D721Med (cell line): ENCODE results near the gene MSLN.
"Not testable (repeated sequence)": the region's sequence is repeated elsewhere in the genome, so short reads cannot be mapped to it uniquely, and the experiment has no call there.

ENCODE experiments used
- DNase-seq: peaks from one replicate; pipeline ENCODE4 v3.0.0; 2011; ENCODE audit warnings: low spot score; ENCODE audit not compliant: insufficient read length
- FAIRE-seq: peaks from 2 replicates; lab custom pipeline; 2011; peaks lifted over from hg19 to GRCh38; lab: Jason Lieb, UNC
- TF ChIP-seq, protein P1 (sequence below): IDR thresholded peaks from 2 replicates; pipeline ENCODE4 v1.5.1; 2012; ENCODE audit warnings: mild to moderate bottlenecking, control low read depth; ENCODE audit not compliant: insufficient read depth; ENCODE audit errors: missing control alignments

MSLN gene

DNA sequence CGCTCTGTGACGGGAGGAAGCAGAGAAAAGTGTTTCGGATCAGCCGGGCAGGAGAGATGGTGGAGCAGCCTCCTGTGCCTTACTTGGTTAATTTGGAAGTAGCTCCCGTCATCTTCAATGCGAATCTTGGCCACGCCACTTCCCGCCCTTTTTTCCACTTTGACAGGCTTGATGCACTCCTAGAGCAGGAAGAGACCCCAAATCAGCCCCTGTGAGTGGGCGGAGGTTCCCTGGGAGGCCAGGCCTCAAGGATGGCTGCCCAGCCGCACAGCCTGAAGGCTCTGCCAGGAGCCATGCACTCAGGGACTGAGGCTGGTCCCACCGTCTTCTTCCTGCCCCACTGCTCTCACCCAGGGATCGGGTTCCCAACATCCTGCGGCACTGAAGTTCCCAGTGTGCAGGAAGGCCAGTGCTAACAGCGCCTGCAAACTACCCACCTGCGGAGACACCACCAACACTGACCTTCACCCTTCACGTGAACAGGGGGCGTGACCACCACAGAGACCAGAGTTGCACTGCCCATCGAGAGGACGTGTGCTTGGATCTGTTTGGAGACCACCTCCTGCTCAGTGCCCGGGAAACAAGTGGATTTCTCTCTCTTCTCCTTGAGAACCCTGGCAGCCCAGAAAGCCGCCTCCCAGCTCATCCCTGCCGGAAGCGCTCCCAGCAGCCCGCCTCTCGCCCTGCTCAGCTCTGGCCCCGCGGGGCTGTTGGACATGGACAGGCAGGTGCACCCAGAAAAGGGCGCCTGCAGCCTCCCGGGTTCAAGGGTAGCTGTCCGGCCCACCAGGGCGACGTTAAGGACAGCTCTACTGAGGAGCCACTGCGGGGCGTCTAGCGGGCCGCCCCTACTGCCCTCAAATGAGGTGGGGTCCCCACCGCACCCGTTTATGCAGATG lies 20.7 kb upstream of the MSLN start:
- DNase-seq (no peak), FAIRE-seq (no peak)
- TF ChIP-seq, protein P1, sequence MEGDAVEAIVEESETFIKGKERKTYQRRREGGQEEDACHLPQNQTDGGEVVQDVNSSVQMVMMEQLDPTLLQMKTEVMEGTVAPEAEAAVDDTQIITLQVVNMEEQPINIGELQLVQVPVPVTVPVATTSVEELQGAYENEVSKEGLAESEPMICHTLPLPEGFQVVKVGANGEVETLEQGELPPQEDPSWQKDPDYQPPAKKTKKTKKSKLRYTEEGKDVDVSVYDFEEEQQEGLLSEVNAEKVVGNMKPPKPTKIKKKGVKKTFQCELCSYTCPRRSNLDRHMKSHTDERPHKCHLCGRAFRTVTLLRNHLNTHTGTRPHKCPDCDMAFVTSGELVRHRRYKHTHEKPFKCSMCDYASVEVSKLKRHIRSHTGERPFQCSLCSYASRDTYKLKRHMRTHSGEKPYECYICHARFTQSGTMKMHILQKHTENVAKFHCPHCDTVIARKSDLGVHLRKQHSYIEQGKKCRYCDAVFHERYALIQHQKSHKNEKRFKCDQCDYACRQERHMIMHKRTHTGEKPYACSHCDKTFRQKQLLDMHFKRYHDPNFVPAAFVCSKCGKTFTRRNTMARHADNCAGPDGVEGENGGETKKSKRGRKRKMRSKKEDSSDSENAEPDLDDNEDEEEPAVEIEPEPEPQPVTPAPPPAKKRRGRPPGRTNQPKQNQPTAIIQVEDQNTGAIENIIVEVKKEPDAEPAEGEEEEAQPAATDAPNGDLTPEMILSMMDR, result no peak

DNA sequence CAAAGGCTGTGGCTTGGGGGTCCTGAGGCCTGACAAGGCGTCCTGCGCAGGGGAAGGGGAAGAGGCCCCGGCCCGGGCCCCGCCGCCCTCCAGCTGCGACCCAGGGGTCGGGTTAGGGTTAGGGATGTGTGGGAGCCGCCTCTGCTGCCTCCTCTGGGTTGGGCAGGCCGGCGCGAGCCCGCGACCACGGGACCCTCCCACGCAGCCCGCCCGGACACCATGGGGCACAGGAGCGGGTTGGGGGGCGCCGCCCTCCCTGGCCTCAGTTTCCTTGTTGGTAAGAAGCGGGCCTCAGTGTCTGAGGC lies 20.1 kb upstream of the MSLN start:
- TF ChIP-seq, protein P1, result no peak
- no peak for DNase-seq
- FAIRE-seq, result no peak

DNA sequence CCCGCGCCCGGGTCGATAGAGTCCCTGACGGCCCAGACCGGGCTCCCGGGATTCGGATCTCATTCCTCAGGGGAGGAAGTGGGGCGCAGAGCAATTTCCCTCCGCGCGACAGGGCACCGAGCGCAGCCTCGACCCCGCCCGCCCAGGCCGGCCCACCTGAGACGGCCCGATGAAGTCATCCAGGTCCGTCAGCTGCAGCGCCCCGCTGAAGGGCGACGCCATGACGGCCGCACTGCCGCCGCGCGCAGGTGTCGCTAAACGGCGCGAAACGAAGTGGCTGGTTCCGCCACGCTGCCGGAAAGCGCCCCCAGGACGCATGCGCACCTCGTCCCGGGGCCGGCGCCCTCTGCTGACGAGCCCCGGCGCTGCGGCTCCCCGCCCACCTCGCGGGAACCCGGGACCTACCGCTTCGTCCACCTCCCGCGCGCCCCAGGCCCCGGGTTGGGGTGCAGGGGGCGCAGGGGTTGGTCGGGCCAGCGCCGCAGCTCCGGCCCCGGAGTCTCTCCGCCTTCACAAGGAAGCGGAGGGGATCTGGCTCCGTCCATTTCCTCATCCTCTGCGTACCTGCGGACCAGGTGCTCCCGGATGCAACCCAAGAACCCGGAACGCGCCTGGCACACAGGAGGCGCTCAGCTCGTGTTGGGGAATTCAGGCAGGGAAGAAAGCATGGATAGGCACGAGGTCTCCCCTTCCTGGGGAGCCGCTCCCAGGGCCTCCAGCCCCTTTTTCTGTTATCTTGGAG lies 19.6 kb upstream of the MSLN start, which contains the start of gene CIAO3:
Gene CIAO3, minus strand, starts transcription at position 234 of the 742 bp plus-strand sequence. Its CDS starts 12 bp downstream, at position 222.
- FAIRE-seq (no peak), DNase-seq (peak; percentile 93)
- TF ChIP-seq, protein P1, result peak; percentile 68

DNA sequence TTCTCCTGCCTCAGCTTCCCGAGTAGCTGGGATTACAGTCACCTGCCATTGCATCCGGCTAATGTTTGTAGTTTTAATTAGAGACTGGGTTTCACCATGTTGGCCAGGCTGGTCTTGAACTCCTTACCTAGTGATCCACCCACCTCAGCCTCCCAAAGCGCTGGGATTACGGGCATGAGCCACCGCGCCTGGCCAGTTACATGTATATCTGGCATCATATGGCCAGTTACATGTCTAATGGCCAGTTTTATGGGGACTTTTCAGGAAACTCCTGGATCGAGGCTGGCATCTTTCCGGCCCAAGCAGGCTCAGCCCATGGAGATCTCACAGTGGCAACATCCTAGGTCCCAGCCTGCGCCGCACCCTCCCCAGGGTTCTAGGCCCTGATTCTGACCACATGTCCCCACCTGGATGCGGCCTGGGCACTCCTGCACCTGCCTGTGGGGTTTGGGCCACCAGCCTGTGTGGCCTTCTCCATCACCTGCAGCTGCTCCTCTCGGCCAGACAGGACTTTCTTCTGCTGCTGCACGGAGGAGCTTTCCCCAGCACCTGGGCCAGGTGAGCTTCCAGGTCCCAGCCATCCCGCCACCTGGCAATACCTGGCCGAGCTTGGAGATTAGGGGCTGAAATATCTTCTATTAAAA lies 18.4 kb upstream of the MSLN start:
- FAIRE-seq (no peak), DNase-seq (no peak)
- TF ChIP-seq, protein P1, result no peak

DNA sequence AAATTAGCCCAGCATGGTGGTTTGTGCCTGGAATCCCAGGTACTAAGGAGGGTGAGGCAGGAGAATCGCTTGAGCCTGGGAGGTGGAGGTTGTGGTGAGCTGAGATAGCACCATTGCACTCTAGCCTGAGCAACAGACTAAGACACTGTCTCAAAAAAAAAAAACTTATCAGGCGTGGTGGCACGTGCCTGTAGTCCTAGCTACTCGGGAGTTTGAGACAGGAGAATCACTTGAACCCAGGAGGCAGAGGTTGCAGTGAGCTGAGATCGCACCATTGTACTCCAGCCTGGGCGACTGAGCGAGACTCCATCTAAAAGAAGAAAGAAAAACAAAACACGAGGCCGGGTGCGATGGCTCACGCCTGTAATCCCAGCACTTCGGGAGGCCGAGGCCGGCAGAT lies 17.6 kb upstream of the MSLN start:
- DNase-seq, FAIRE-seq: not testable (repeated sequence)

DNA sequence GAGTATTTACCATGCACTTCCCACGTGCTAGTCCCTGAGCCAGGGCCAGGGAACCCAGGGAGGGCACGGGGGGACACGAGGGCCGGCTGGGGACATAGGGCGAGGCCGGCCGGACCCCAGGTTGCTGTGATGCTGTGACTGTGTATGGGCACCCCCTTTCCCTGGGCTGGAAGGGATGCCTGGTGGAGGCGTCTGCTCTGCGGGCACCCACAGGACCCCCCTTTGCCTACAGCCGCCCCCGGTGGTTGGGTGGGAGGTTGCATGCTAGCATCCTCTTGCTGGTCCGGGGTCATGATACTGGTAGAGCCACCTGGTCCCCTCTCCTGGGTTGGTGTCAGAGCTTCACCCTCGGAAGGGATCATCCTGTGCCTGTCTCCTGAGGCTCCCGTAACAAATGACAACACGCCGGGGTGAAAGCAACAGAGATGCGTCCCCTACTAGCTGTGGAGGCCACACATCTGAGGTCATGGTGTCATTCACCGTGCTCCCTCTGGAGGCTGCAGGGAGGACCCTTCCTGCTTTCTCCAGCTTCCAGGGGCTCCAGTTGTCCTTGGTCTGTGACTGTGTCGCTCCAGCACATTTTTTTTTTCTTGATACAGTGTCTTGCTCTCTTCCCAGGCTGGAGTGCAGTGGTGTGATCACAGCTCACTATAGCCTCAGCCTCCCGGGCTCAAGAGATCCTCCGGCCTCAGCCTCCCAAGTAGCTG lies 16.6 kb upstream of the MSLN start:
- TF ChIP-seq, protein P1, result no peak
- DNase-seq (no peak), FAIRE-seq (no peak)

GRCh38 chr16:745739-746138 lies 14.8 kb upstream of the MSLN start:
- DNase-seq (no peak), FAIRE-seq (no peak)
- TF ChIP-seq, protein P1, result no peak
